GM23338 (cell line): ENCODE measurements around the gene PHYHIPL. TPM values are rescaled to one million over a fixed set of nuclear protein-coding genes. Genes with fewer than 3 reads are reported as not detected.

ENCODE experiments used
- ATAC-seq: fragments of 200-7000 bp; cut with Tn5 transposase; 3 replicates; pipeline ENCODE4 v1.9.1; 2020
- DNase-seq: peaks from one replicate; pipeline ENCODE4 v3.0.0-alpha.2; 2015; ENCODE audit warnings: low spot score
- H2AFZ ChIP-seq: fragments of 200-600 bp; sonication (generic); 2 replicates; pipeline ENCODE4 v1.8.0; 2016; ENCODE audit warnings: antibody characterized with exemption, mild to moderate bottlenecking, moderate library complexity
- H3F3A ChIP-seq: fragments of 200-600 bp; sonication (generic); replicated peaks from 2 replicates; pipeline ENCODE4 v1.8.0; 2017; ENCODE audit warnings: antibody characterized with exemption, mixed run types, low read depth
- H3K27ac ChIP-seq: fragments of 200-600 bp; sonication (generic); 2 replicates; pipeline ENCODE4 v1.6.1; 2016; ENCODE audit warnings: low read depth
- H3K27me3 ChIP-seq: fragments of 200-600 bp; sonication (generic); 2 replicates; pipeline ENCODE4 v1.8.0; 2016; ENCODE audit warnings: mild to moderate bottlenecking, mixed run types, moderate library complexity; ENCODE audit not compliant: insufficient read depth
- H3K36me3 ChIP-seq: fragments of 200-600 bp; sonication (generic); 2 replicates; pipeline ENCODE4 v1.8.0; 2016; ENCODE audit warnings: mild to moderate bottlenecking; ENCODE audit not compliant: insufficient read depth
- H3K4me1 ChIP-seq: fragments of 200-600 bp; sonication (generic); 2 replicates; pipeline ENCODE4 v1.8.0; 2016; ENCODE audit warnings: mild to moderate bottlenecking, moderate library complexity; ENCODE audit not compliant: insufficient read depth
- H3K4me2 ChIP-seq: fragments of 200-600 bp; sonication (generic); 2 replicates; pipeline ENCODE4 v1.7.1; 2017; ENCODE audit warnings: mixed run types
- H3K4me3 ChIP-seq: fragments of 200-600 bp; sonication (generic); 2 replicates; pipeline ENCODE4 v1.6.1; 2016; ENCODE audit warnings: mixed run types
- H3K79me2 ChIP-seq: fragments of 200-600 bp; sonication (generic); replicated peaks from 2 replicates; pipeline ENCODE4 v1.8.0; 2017; ENCODE audit warnings: mild to moderate bottlenecking; ENCODE audit not compliant: insufficient read depth
- H3K9me2 ChIP-seq: fragments of 200-600 bp; sonication (generic); 2 replicates; pipeline ENCODE4 v1.8.0; 2017; ENCODE audit not compliant: insufficient read depth
- H4K20me1 ChIP-seq: fragments of 200-600 bp; sonication (generic); replicated peaks from 2 replicates; pipeline ENCODE4 v1.8.0; 2017; ENCODE audit warnings: mild to moderate bottlenecking; ENCODE audit not compliant: insufficient read depth
- H3K27ac Mint-ChIP-seq: 2 replicates; pipeline ENCODE4 v1.8.0; 2020; ENCODE audit warnings: inconsistent platforms, mild to moderate bottlenecking, moderate library complexity, mixed read lengths
- H3K27me3 Mint-ChIP-seq: 3 replicates; pipeline ENCODE4 v1.8.0; 2022; ENCODE audit warnings: low read depth, mild to moderate bottlenecking, moderate library complexity, mixed read lengths, inconsistent platforms; ENCODE audit not compliant: insufficient read depth, poor library complexity
- H3K36me3 Mint-ChIP-seq: 3 replicates; pipeline ENCODE4 v1.8.0; 2021; ENCODE audit warnings: low read depth, mild to moderate bottlenecking, inconsistent platforms, moderate library complexity, mixed read lengths
- H3K4me1 Mint-ChIP-seq: 3 replicates; pipeline ENCODE4 v1.8.0; 2020; ENCODE audit warnings: mild to moderate bottlenecking, inconsistent platforms, mixed read lengths
- H3K4me3 Mint-ChIP-seq: 3 replicates; pipeline ENCODE4 v1.8.0; 2021; ENCODE audit warnings: moderate library complexity, mild to moderate bottlenecking, inconsistent platforms, mixed read lengths
- H3K9me3 Mint-ChIP-seq: 3 replicates; pipeline ENCODE4 v1.8.0; 2020; ENCODE audit warnings: moderate library complexity, mild to moderate bottlenecking, inconsistent platforms, mixed read lengths
- ZNF331 ChIP-seq: fragments of 250-450 bp; sonication (Bioruptor Pico); IDR thresholded peaks from 2 replicates; pipeline ENCODE4 v1.5.0; 2020; ENCODE audit warnings: low read depth, mild to moderate bottlenecking, moderate library complexity
- polyA plus RNA-seq: library from polyadenylated mRNA; unstranded; fragments of >200 nt; fragmentation: Nextera tagmentation; extraction: Ambion mirVana; gene quantifications from 2 replicates; pipeline ENCODE4 v1.2.1, GENCODE V29; 2016
- total RNA-seq: library from RNA; depleted of rRNA; stranded (reverse); fragments of >200 nt; shearing (Covaris generic); gene quantifications from 2 replicates; pipeline ENCODE4 v1.2.3, GENCODE V29; 2014; rRNA removed
- TF ChIP-seq, protein P1 (sequence below), 2 experiments: fragments of 200-600 bp in 1 of 2; sonication (generic) in 1 of 2; conservative IDR thresholded peaks; 2 replicates each; pipeline versions ENCODE4 v1.5.1 to v1.6.1; 2016 to 2017; ENCODE audit warnings: antibody characterized with exemption in 2 of 2, low read depth in 2 of 2, mild to moderate bottlenecking in 2 of 2, moderate library complexity in 1 of 2

PHYHIPL gene
- total and polyA plus RNA-seq, 2 experiments from 2014 or later, result 0.24 to 0.27 TPM

DNA sequence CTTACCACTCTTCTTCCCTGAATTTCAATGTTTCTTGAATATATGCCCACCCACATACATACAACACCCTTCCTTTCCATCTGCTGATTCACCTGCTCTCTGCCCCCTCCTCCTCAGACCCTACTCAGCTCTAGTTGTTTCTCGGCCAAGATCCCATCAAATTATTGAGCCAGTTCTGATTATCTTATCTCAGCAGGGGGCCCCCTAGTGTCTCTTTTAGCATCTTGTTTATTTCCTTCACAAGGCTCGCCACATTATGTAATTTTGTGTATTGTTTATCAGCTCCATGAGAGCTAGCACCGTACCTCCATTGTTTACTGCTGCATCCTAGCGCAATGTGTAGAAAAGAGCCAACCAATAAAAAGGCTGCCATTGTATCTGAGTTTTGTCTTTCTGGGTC lies 114.0 kb downstream of the PHYHIPL start:
- H3K79me2 ChIP-seq, result no peaks in the 10 kb centered on the region
- H3K4me3 Mint-ChIP-seq, result no peak overlapping the region
- no peaks in the 10 kb centered on the region for H3F3A ChIP-seq
- peaks cover 21% of the 10 kb centered on the region; the same call in 1 of the 2 replicates for H3K4me1 ChIP-seq
- H3K4me3 ChIP-seq, result no peak overlapping the region
- peak overlapping the region; percentile 17; the same call in 1 of the 2 replicates for H3K27ac Mint-ChIP-seq
- H3K4me2 ChIP-seq, result 0 out of 2 replicates have a peak overlapping the region, but pooled peaks have one; percentile 26
- H3K36me3 ChIP-seq, result no peaks in the 10 kb centered on the region
- peak overlapping the region; percentile 5; the same call in 1 of the 2 replicates for H2AFZ ChIP-seq
- H3K9me3 Mint-ChIP-seq, result no peaks in the 10 kb centered on the region; the same call in 2 of the 3 replicates
- peaks cover 27% of the 10 kb centered on the region for H3K4me1 Mint-ChIP-seq
- peak; percentile 13 for DNase-seq
- TF ChIP-seq, protein P1, sequence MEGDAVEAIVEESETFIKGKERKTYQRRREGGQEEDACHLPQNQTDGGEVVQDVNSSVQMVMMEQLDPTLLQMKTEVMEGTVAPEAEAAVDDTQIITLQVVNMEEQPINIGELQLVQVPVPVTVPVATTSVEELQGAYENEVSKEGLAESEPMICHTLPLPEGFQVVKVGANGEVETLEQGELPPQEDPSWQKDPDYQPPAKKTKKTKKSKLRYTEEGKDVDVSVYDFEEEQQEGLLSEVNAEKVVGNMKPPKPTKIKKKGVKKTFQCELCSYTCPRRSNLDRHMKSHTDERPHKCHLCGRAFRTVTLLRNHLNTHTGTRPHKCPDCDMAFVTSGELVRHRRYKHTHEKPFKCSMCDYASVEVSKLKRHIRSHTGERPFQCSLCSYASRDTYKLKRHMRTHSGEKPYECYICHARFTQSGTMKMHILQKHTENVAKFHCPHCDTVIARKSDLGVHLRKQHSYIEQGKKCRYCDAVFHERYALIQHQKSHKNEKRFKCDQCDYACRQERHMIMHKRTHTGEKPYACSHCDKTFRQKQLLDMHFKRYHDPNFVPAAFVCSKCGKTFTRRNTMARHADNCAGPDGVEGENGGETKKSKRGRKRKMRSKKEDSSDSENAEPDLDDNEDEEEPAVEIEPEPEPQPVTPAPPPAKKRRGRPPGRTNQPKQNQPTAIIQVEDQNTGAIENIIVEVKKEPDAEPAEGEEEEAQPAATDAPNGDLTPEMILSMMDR (conservative IDR thresholded peaks at IDR 0.05; ENCODE audit: low read depth in 2 of 2), result 0 out of 4 replicates have a peak, but pooled peaks of 1 of the 2 experiments have one; percentile 3
- no peak for TF ChIP-seq ZNF331 (CRISPR knock-in tag)
- no peak; the same call in 2 of the 3 replicates for ATAC-seq
- H3K27me3 Mint-ChIP-seq, result peaks cover 2% of the 10 kb centered on the region
- H3K36me3 Mint-ChIP-seq, result no peaks in the 10 kb centered on the region
- H3K9me2 ChIP-seq, result peaks cover 3% of the 10 kb centered on the region; the same call in 1 of the 2 replicates
- H3K27ac ChIP-seq, result no peak overlapping the region
- H4K20me1 ChIP-seq, result no peaks in the 10 kb centered on the region
- no peaks in the 10 kb centered on the region for H3K27me3 ChIP-seq

Other genes starting within 250 kb of the PHYHIPL start
- 0.94 and 1.1 TPM in 2 replicates for gene FAM13C, start 185.9 kb downstream of the PHYHIPL start, total RNA-seq
- 0.94 and 2.1 TPM in 2 replicates for gene FAM13C, start 185.9 kb downstream of the PHYHIPL start, polyA plus RNA-seq